Central memory CD4-positive, alpha-beta T cell (primary cell): ENCODE results near the gene PPP1R26.

Source experiments
- DNase-seq: peaks from one replicate; pipeline ENCODE4 v3.0.0; 2022

Gene PPP1R26

DNA sequence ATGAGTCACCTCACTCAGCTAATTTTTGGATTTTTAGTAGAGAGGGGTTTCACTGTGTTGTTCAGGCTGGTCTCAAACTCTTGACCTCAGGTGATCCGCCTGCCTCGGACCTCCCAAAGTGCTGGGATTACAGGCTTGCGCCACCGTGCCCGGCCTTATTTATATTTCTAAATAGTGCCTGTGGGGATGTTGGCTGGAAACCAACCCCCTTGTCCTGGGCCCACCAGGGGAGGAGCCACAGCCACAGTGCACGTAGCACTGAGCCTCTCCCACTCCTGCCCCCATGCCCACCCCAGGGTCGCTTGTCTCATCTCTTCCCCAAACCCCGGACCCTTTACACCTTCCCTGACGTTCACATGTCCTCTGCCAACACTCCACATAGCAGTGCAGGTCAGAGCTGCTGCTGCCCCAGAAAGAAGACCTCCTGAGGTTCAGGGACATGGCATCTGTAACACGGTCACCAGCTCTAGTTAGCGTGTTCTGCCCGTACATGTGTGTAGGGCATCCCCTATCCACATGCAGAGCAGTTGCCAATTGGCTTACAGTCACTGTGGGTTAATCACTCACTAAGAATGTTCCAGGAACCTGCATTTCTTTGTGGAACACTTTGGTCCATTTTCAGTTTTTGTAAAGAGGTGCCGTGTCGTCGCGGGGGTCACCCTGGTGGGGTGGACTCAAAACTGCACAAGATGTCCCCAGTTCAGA, 10.7 kb downstream of the PPP1R26 start:
- no peak for DNase-seq

DNA sequence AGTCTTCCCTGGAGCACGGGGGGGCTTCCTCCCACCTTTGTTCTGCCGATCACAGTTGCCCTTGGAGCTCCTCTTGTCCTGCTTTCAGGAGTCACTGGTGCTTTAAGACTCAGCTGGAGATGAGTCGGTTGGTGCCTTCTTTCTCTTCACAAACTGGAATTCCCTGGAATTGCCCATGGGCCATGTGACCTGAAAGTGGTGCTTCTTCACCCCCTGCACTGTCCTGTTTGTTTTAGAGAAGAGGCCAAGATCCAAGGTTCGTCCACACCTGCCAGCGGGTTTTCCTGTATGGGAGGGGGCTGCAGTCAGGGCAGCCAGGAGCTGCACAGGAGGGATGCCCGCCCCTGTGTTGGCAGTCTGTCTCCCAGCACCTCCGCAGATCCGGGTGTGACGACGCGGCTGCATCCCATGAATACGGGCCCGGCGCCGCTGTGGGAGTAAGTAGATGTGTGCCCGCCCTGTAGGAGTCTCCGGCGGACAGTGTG, 11.4 kb downstream of the PPP1R26 start:
- no peak for DNase-seq

GRCh38 chr9:135491764-135492163, 12.2 kb downstream of the PPP1R26 start:
- DNase-seq = no peak

DNA sequence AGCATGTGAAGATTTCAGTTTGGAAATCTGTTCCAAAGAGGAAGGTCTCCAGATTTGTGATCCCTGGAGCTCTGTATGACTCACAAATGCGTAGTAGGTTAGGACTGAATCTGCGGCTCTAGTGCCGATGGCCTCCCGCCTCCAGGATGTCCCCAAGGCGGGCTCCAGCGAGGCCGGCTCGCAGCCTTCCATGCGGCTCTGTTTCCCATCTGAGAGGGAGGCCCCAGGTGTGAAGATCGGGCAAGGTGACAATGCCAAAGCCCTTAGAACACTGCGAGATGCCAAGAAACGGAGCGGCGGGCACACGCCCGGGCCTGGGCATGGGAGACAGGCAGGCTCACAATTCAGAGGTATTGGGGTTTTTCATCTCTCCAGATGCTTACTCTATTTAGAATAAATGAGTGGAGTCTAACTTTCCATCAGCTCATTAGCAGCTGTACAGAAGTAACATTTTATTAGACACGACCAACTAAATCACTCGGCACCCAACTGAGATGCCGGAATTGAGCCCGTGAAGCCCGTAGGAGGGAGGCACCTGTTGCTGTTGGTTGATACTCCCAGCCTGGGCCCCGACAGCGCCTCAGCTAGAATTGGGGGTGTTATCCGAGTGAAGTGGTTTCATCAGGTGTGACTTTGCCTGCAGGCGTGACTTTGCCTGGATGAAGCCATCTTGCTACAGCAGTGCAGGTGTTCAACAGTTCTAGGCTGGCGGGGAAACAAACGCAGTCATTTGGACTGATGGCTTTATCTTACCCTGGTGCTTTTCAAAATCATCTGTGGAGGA, 13.5 kb downstream of the PPP1R26 start:
- DNase-seq = no peak

GRCh38 chr9:135494791-135495559, 15.4 kb downstream of the PPP1R26 start:
- no peak for DNase-seq

DNA sequence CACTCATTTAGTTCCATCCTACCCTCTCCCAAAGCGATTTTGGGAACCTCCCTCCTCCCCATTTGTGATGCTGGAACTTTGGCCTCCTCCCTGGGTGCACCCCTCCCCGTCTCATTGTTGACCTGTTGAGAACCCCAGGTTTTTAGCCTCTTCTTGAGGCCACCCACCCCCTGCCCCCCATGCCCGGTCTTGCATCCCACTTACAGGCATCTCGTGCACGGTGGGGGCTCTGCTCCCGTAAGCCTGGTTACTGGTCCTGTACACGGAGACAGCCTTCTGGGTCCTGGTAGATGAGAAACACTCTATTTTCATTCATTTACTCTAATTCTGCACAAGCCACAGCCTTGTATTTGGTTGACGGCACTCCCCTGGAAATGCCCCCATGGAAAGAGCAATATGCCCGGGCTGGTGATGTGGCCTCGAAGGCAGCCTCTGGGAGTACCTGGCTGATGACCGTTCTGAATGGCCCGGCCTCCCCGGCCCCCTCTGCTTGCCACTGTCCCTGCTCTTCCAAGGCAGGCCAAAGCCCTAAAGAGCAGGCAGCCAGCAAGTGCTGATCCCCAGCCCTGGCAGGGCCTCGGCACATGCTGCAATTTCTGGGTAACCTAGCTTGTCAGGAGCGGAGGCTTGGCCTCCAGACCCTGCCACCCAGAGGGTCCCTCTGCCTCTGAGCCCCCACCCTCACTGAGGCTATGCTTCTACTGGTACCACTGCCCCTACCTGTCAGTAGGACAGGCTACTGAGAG, 19.0 kb downstream of the PPP1R26 start:
- no peak for DNase-seq

DNA sequence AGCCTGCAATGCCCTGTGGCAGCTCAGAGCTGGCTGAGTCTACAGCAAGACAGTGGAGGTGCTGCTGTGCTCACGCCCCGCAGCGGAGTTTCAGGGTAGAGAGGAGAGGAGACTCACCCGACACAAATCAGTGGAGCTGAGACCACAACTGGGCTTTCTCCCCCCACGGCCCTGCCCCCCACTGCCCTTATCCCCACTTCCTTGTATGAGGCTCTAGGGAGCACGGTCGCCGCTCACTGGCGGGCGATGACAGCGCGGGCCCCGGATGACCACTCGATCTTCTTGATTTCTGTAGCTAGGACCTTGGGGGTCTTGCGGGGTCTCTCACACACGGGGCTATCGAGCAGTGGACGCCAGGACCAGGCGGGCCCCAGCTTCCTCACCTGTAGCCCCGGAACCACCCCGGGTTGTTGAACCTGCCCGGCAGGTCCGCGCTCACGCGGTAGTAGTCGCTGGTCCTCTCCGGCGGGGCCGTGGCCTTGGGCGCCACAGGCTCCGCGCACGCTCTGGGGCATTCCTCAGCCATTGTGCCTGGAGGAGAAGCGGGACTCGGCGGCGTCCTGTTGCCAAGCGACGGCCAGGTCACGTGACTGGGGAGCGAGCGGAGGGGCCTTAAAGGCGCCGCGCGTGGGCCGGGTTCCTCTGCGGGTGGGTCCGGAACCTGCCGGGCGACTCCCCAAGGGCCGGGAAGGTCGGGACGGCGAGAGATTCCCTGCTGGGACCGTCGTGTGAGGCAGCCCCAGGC, 19.9 kb downstream of the PPP1R26 start:
- peak; percentile 79 for DNase-seq

GRCh38 chr9:135500071-135500524, 20.5 kb downstream of the PPP1R26 start:
- DNase-seq = no peak

GRCh38 chr9:135500525-135501260, 21.1 kb downstream of the PPP1R26 start, which contains the start of gene MRPS2:
Gene MRPS2 (plus strand): TSS chr9:135500682. CDS start chr9:135500711, 29 bp downstream.
- DNase-seq = peak; percentile 78

DNA sequence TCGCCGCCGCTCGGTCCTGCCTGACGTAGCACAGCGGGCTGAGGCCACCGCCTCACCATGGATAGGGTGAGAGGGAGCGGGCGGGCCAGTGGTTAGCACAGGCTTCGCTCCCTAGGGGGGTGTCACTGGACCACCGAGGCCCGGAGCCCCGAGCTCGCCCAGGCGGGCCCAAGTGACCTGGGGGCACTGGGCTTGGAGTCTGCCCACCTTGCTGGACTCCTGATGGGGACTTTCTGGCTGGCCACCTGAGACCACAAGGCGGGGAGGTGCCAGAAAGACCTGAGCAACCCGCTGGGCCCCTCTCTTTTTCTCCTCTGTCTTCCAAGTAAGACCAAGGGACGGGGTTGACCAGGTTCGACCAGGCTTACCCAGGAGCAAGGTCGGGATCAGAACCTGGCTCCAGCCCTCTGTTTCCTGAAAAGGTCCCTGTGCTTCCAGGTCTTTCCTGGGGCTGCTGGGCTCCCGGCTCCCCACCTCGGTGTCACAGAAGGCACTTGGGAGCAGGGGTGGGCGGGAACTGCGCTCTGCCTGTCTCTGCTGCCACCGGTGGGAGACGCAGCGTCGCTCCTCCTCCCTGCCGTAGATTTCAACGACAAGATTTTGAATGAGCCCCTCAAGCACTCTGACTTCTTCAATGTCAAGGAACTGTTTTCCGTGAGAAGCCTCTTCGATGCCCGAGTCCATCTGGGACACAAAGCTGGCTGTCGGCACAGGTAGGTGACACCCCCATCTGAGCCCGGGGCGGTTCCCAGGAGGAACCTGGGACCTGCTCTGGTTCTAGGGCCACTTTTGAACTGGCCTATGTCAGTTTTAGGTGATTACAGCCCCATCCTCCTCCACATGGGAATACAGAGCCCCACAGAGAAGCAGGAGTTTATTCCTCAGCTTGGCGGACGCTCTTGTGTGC, 21.9 kb downstream of the PPP1R26 start:
- DNase-seq = no peak

DNA sequence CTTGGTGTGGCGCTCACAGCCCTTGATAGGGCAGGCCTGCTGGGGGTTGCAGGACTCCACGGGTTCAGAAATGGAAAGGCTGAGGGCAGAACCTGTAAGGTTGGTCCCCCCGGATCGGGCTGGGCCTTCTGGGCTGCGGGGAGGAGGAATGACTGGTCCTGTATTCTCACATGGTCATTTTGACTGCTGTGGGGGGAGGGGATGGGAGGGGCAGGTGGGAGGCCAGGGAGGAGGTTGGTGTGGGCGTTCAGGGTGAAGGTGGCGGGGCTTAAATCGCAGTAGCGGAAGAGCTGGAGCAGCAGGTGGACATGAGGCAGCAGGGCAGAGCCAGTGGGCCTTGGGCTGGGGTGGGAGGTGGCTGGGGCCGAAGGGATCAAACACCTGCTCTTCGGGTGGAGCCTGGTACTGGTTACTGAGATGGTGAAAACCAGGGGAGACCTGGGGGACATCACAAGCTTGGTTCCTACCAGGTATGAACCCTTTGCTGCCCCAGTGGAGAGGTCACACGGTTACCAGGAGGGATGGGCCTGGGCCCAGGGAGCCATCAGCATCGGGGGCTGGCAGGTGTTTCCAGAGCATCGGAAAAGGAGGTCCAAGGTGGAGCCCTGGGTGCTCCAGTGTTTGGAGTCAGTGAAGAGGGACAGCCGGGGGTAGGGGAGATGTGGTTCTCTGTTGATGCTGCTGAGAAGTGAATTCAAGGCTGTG, 22.7 kb downstream of the PPP1R26 start:
- DNase-seq = no peak

DNA sequence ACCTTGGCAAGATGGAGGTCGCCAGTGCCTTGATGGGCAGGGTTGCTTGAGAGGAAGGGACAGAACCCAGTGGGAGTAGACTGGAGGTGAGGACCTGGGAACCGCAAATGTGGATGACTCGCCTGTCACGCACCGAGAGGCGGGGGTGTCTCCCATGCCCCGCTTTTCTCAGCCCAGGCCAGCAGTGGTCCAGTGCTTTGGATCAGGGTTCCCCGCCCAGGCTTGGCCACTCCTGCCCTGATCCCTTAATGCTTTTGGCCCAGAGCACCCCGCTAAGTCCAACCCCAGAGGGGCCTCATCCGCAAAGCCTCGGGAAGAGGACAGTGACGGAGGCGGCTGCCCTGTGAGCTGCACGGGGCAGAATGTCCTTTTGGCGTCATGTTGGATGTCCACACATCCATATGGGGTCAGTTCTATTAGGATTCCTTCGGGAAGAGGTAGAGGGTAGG, 23.3 kb downstream of the PPP1R26 start:
- no peak for DNase-seq

- no peak for DNase-seq
These were observed 24.0 kb downstream of the PPP1R26 start for GRCh38 chr9:135503371-135504261.

DNA sequence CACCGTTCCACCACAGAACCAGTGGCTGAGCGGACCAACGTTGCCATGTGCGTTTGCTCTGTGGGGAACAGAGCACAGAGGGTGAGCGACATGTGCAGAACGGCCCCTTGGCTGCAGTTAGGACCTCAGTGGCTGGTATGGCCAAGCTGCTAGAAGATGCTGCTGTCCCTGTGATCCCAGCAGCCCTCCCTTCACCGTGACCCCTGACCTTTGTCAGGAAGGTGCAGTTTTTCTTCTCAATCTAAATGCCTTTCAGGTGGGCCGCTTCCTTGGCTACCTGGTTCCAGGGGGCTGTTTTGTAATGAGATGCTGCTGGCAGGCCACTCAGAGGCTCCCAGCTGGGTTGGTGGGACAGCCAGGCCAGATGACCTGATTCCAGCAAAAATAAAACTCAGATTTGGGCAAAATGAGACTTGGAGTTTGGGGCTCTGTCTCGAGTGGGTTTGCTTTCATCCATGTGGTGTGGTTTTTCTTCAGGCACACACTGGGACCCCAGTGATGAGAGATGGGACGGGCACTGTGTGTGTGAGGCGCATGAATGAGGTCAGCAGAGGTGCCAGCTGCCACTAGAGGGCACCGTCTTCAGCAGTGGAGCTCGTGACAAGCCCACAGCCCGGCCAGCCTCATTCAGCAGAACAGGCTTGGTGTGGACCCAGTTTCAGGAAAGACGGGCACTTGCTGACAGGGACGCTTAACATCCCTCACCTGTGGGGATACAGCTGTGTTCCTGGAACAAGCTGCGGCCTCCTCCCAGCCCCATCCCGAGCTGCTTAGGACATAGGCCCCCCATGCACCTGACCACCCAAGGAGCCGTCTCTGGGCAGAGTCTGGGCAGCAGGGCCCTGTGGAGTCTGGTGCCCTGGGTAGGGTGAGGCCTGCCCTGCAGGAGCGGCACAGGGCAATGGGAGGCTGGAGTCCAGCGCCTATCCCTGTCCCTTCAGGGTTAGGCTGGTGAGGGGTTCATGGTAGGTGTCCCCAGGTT, 25.0 kb downstream of the PPP1R26 start:
- peak; percentile 23 for DNase-seq

GRCh38 chr9:135505406-135506187, 26.0 kb downstream of the PPP1R26 start:
- DNase-seq = no peak
